Right lobe of liver (tissue), 6 donors: ENCODE measurements around the gene ZMIZ1. TPM values are rescaled to one million over a fixed set of nuclear protein-coding genes. Genes with fewer than 3 reads are reported as not detected.

Source experiments
- ATAC-seq, 4 donors: fragments of 200-7000 bp; cut with Tn5 transposase; one replicate each; pipeline ENCODE4 v1.9.1; 2020; ENCODE audit warnings: mild to moderate bottlenecking in 4 of 4, moderate library complexity in 4 of 4
- DNase-seq, 3 donors: peaks; one replicate each; pipeline ENCODE4 v3.0.0-alpha.2; 2020
- H3K27ac ChIP-seq, 3 donors: fragments of 200-600 bp; one replicate each; pipeline ENCODE4 v1.8.0; 2022
- H3K27me3 ChIP-seq, 2 donors: fragments of 200-600 bp; one replicate each; pipeline ENCODE4 v1.8.0; 2022
- H3K36me3 ChIP-seq, 4 donors: fragments of 200-600 bp; sonication (generic) in 1 of 4; one replicate each; pipeline versions ENCODE4 v1.5.1 to v1.8.0; 2017 to 2022; ENCODE audit warnings: control low read depth in 1 of 4
- H3K4me1 ChIP-seq, 4 donors: fragments of 200-600 bp; sonication (generic) in 1 of 4; one replicate each; pipeline versions ENCODE4 v1.5.1 to v1.8.0; 2017 to 2022; ENCODE audit warnings: control low read depth in 1 of 4
- H3K4me3 ChIP-seq, 3 donors: fragments of 200-600 bp; one replicate each; pipeline ENCODE4 v1.8.0; 2022
- H3K9me3 ChIP-seq, 4 donors: fragments of 200-600 bp; sonication (generic) in 1 of 4; one replicate each; pipeline versions ENCODE4 v1.5.1 to v1.8.0; 2017 to 2022; ENCODE audit warnings: control low read depth in 1 of 4
- POLR2A ChIP-seq: fragments of 450-650 bp; IDR thresholded peaks from one replicate; pipeline ENCODE4 v1.6.1; 2017; ENCODE audit warnings: antibody characterized with exemption, mild to moderate bottlenecking
- WGBS: methylation state at CpG from one replicate; pipeline ENCODE4 v1.1.6; 2018; ENCODE audit warnings: low coverage, low lambda C conversion rate; ENCODE audit not compliant: insufficient coverage; ENCODE audit errors: missing lambda C conversion rate; 5-methylcytosine and 5-hydroxymethylcytosine counted together
- intact Hi-C, 2 donors: fragments of 100-400 bp; cut with DNase I; formaldehyde crosslinking; loops; one replicate each; pipeline versions ENCODE4 v1.11.2 to v1.14.1; 2022
- total RNA-seq, 6 experiments: library from RNA; depleted of rRNA in 2 of 6; stranded (reverse); fragments of >200 nt in 2 of 6; fragmentation: NEBNext Ultra II Directional in 3 of 6; extraction: Animal tissue kit (Norgen Biotek cat#: 25700) in 3 of 6; gene quantifications; one replicate each; pipeline versions ENCODE4 v1.1.0 to v1.2.4, GENCODE V29; 2016 to 2023
- TF ChIP-seq, protein P1 (sequence below), 4 donors: fragments of 200-600 bp in 3 of 4; fragments of 450-650 bp in 1 of 4; IDR thresholded peaks; one replicate each; pipeline versions ENCODE4 v1.5.1 to v1.8.0; 2016 to 2022; ENCODE audit warnings: antibody characterized with exemption in 4 of 4, mild to moderate bottlenecking in 2 of 4
- donor health status: DM: no; HTN: yes; CAD: no.
- donor health status: DM: no; HTN: no; CAD: no.
- donor health status: DM: no; HTN: no; CAD: no.
- donor health status: DM: no; HTN: yes; CAD: no.
- donor health status: DM: no; HTN: yes; CAD: no.

Gene ZMIZ1
- total RNA-seq, 6 experiments from 2014 or later, result 9.9 to 22.8 (median 12.3) TPM

DNA sequence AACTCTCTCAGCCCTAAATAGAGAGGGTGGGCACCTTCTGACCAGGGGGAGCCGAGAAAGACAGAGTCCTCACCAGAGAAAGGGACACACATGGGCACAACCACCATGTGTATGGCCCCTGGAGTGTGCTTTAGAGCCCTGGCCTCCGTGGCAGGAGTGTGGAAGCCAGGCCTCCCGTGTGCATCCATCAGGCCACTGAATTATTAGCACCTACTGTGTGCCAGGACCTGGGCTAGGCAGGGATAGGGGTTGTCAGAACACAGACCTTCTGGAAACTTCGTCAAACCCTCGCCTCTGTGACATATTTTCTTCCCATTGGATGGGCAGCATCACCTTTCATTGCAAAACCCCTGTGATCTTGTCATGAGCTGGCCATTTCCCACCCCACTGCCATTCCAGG is 78.5 kb downstream of the ZMIZ1 start:
- no peak for ATAC-seq
- intact Hi-C loops, result no loop called here
- DNase-seq, result no peak
- Histone ChIP-seq H3K27me3 (no peaks in the 10 kb centered on the region), H3K9me3 (no peaks in the 10 kb centered on the region), H3K4me3 (no peak overlapping the region), H3K27ac (peak overlapping the region; percentile 16 to 82 (median 76)), H3K4me1 (peaks cover 0 to 54% (median 32%) of the 10 kb centered on the region in 4 donors), H3K36me3 (no peaks in the 10 kb centered on the region)
- 100% methylated on average over 2 of the region's 5 CpGs for WGBS
- TF ChIP-seq, protein P1, sequence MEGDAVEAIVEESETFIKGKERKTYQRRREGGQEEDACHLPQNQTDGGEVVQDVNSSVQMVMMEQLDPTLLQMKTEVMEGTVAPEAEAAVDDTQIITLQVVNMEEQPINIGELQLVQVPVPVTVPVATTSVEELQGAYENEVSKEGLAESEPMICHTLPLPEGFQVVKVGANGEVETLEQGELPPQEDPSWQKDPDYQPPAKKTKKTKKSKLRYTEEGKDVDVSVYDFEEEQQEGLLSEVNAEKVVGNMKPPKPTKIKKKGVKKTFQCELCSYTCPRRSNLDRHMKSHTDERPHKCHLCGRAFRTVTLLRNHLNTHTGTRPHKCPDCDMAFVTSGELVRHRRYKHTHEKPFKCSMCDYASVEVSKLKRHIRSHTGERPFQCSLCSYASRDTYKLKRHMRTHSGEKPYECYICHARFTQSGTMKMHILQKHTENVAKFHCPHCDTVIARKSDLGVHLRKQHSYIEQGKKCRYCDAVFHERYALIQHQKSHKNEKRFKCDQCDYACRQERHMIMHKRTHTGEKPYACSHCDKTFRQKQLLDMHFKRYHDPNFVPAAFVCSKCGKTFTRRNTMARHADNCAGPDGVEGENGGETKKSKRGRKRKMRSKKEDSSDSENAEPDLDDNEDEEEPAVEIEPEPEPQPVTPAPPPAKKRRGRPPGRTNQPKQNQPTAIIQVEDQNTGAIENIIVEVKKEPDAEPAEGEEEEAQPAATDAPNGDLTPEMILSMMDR (IDR thresholded peaks at IDR 0.05), result no peak
- no peak for TF ChIP-seq POLR2A

DNA sequence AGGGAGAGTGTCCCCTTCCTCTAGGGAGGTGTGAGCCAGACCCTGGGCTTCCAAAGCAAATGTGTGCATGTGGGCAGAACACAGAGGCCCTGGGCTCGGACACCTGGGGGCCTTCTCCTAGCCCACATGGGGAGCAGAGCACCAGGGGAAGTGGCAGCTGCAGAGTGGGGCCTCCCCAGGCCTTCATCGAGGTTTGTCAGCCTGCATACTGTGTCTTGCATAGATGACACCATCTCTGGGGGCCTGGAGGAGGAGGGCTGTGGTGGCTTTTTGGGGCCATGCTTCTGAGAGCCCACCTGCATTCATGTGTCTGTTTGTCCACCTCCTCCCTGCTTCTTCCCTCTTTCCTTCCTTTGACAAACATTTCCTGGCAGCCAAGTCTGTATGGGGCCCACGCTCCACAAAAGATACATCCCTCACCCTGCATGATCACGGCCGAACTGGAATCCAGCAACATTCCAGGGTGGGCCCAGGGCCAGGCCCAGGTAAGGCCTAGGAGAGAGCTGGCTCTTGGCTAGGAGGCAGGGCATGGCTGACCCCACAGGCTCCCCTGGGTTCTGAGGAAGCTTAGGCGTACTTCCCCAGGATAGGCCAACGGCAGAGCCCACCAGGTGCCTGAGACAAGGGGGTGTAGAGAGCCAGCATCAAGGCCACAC is 79.2 kb downstream of the ZMIZ1 start:
- 40% methylated on average over 1 of the region's 7 CpGs for WGBS
- Histone ChIP-seq H3K4me1 (peaks cover 0 to 54% (median 32%) of the 10 kb centered on the region in 4 donors), H3K4me3 (no peak overlapping the region), H3K27me3 (no peaks in the 10 kb centered on the region), H3K9me3 (no peaks in the 10 kb centered on the region), H3K36me3 (no peaks in the 10 kb centered on the region), H3K27ac (peak overlapping the region; percentile 16 to 82 (median 76))
- no peak for ATAC-seq
- intact Hi-C loops, result no loop called here
- DNase-seq, result no peak
- TF ChIP-seq, protein P1 (IDR thresholded peaks at IDR 0.05), result no peak
- no peak for TF ChIP-seq POLR2A

DNA sequence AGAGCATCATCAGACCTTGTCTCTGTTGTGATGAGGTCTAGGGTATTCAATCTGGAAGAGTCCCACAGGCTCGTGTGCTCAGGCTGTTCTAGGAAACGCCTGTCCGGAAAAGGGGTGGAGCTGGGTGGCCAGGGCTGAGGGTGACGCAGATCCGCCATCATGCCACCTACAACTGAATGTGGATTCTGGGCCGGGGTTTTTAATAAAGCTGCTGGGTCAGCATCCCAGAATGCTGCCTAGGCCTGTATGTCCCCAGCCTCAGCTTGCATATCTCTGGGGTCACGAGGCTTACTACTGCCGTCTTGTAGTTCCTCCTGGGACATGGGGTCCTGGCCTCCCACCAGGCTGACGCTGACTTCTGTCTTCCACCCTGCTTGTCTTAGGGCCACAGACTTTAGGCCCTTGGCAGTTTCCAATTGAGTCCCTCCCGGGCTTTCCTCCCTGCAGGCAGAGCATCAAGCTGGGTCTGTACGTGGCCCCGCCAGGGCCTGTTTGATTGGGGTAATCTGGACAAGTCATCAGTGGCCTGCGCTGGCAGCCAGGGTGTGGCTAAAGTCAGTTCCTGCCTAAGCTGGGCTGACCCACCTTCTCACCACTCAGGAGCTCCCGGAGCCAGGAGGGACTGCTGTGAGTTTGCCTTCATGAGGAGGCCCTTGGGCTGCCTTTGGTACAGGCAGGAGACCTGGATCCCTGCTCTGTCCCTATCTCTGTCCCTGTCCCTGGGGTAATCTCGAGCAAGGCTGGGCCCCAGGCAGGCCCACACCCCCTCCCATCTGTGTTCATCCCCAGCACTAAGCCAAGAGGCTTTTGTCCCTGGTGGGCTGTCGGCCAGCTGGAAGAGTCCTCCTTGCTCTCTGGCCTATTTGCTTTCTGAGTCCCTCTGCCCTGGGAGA is 79.9 kb downstream of the ZMIZ1 start:
- no peaks in the 10 kb centered on the region for H3K36me3 ChIP-seq
- no peaks in the 10 kb centered on the region for H3K9me3 ChIP-seq
- intact Hi-C loops, result no loop called here
- ATAC-seq (peak; percentile 27 to 63 (median 60)), DNase-seq (peak; percentile 75 to 94 (median 93))
- TF ChIP-seq POLR2A, result peak; percentile 18
- TF ChIP-seq, protein P1 (IDR thresholded peaks at IDR 0.05), result no peak
- peak overlapping the region; percentile 76 to 82 (median 79) for H3K27ac ChIP-seq
- H3K4me1 ChIP-seq, result peaks cover 0 to 62% (median 32%) of the 10 kb centered on the region in 4 donors
- no peaks in the 10 kb centered on the region for H3K27me3 ChIP-seq
- 33% methylated on average over 9 of the region's 16 CpGs for WGBS
- no peak overlapping the region for H3K4me3 ChIP-seq

DNA sequence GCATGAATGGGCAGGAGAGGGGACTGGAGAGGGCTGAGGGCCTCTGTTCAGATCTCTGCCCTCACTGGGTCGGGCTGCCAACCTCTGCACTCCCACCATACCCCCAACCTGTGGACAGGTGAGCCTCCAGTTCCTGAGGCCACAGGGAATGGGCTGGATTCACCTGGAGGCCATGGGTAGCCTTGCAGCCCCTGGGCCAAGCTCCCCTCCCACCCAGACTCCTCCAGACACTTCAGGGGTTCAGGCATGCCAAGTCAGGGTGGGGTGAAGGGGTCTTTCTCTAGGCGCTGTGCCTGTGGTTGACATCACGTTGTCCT is 80.5 kb downstream of the ZMIZ1 start:
- no peaks in the 10 kb centered on the region for H3K9me3 ChIP-seq
- peaks cover 0 to 63% (median 34%) of the 10 kb centered on the region in 4 donors for H3K4me1 ChIP-seq
- WGBS, result no CpG with 5 or more reads among the region's 3 CpGs
- no peaks in the 10 kb centered on the region for H3K36me3 ChIP-seq
- no peak for ATAC-seq
- intact Hi-C loops, result no loop called here
- no peaks in the 10 kb centered on the region for H3K27me3 ChIP-seq
- no peak overlapping the region for H3K4me3 ChIP-seq
- no peak for DNase-seq
- no peak for TF ChIP-seq POLR2A
- TF ChIP-seq, protein P1 (IDR thresholded peaks at IDR 0.05), result no peak
- peak overlapping the region; percentile 76 to 82 (median 79) for H3K27ac ChIP-seq
